HL-60 (cell line): ENCODE results near the gene GMDS.

ENCODE experiments used
- DNase-seq, 2 experiments: peaks; one replicate each; pipeline ENCODE4 v3.0.0-alpha.2; 2010 to 2020; ENCODE audit warnings: low read depth in 1 of 2, low spot score in 1 of 2
- H3K27ac ChIP-seq: fragments of 250-450 bp; sonication (Bioruptor Pico); replicated peaks from 2 replicates; pipeline ENCODE4 v1.5.1; 2020; ENCODE audit warnings: mild to moderate bottlenecking, moderate library complexity
- H3K27me3 ChIP-seq: fragments of 250-450 bp; sonication (Bioruptor Pico); 2 replicates; pipeline ENCODE4 v1.5.1; 2021; ENCODE audit warnings: mild to moderate bottlenecking, moderate library complexity; ENCODE audit not compliant: insufficient read depth, poor library complexity, severe bottlenecking
- H3K4me3 ChIP-seq: replicated peaks from 2 replicates; pipeline ENCODE4 v1.5.1; 2011; ENCODE audit warnings: mild to moderate bottlenecking, control low read depth, low read length; ENCODE audit not compliant: insufficient read depth
- CTCF ChIP-seq: IDR thresholded peaks from one replicate; pipeline ENCODE4 v1.5.1; 2011; ENCODE audit warnings: low read length, control low read depth, inconsistent platforms; ENCODE audit not compliant: insufficient read depth
- GABPA ChIP-seq: IDR thresholded peaks from 2 replicates; pipeline ENCODE4 v1.6.1; 2012; ENCODE audit warnings: low read depth
- POLR2AphosphoS5 ChIP-seq: IDR thresholded peaks from 2 replicates; pipeline ENCODE4 v1.6.1; 2012; ENCODE audit warnings: low read depth
- REST ChIP-seq: IDR thresholded peaks from 2 replicates; pipeline ENCODE4 v1.6.1; 2012; ENCODE audit warnings: low read depth; ENCODE audit not compliant: insufficient replicate concordance
- SPI1 ChIP-seq: IDR thresholded peaks from 2 replicates; pipeline ENCODE4 v1.6.1; 2012; ENCODE audit warnings: low read depth, mild to moderate bottlenecking, borderline replicate concordance

The GMDS gene

GRCh38 chr6:2263896-2264295 is 18.5 kb upstream of the GMDS start:
- DNase-seq = no peak
- H3K27me3 ChIP-seq = no peaks in the 10 kb centered on the region
- H3K4me3 ChIP-seq = no peak overlapping the region
- H3K27ac ChIP-seq = no peak overlapping the region
- TF ChIP-seq CTCF (no peak), POLR2AphosphoS5 (no peak), REST (no peak), SPI1 (no peak), GABPA (no peak)

GRCh38 chr6:2259574-2259973 is 14.2 kb upstream of the GMDS start:
- H3K4me3 ChIP-seq = no peak overlapping the region
- no peak overlapping the region for H3K27ac ChIP-seq
- DNase-seq = no peak
- TF ChIP-seq CTCF (no peak), SPI1 (no peak), GABPA (no peak), POLR2AphosphoS5 (no peak), REST (no peak)
- no peaks in the 10 kb centered on the region for H3K27me3 ChIP-seq

DNA sequence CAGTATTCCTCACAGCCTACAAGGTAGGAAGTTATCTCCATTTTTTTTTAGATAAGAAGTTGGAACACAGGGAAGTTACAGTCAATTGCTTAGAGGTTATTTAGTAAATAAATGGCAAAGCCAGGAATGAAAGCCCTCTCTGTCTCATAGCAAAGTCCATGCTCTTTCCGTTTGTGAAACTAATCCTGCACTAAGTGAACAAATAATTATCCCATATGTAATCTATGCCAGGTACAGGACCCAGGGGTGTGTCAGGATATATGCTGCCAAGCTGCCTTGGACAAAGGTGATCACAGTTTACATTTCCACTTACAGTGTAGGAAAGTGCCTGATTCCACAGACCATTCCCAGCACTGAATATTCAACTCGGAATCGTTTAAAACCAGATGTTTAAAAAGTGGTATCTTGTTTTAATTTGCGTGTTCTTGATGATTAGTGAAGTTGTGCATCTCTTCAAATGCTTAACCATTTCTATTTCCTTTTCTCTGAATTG is 13.6 kb upstream of the GMDS start:
- Histone ChIP-seq H3K4me3 (no peak overlapping the region), H3K27me3 (no peaks in the 10 kb centered on the region), H3K27ac (no peak overlapping the region)
- no peak for TF ChIP-seq POLR2AphosphoS5
- TF ChIP-seq GABPA = no peak
- no peak for TF ChIP-seq REST
- TF ChIP-seq CTCF = no peak
- DNase-seq = no peak
